Transverse colon (tissue), 4 donors: ENCODE data around the gene UBQLNL. TPM values are rescaled to one million over a fixed set of nuclear protein-coding genes. Genes with fewer than 3 reads are reported as not detected.

Source experiments
- DNase-seq: peaks from one replicate; pipeline ENCODE4 v3.0.0-alpha.2; 2019
- H3K27ac ChIP-seq, 4 donors: fragments of 200-600 bp; sonication (generic); 2 replicates each; pipeline ENCODE4 v1.5.1; 2016 to 2018; ENCODE audit warnings: inconsistent platforms in 4 of 4
- H3K27me3 ChIP-seq: fragments of 200-600 bp; sonication (generic); 2 replicates; pipeline ENCODE4 v1.5.1; 2017; ENCODE audit warnings: inconsistent platforms
- H3K36me3 ChIP-seq, 4 donors: fragments of 200-600 bp; sonication (generic); 2 replicates each; pipeline ENCODE4 v1.5.1; 2017 to 2019; ENCODE audit warnings: inconsistent platforms in 4 of 4
- H3K4me1 ChIP-seq, 4 donors: fragments of 200-600 bp; sonication (generic); 2 replicates each; pipeline ENCODE4 v1.5.1; 2017 to 2020; ENCODE audit warnings: inconsistent platforms in 4 of 4
- H3K4me3 ChIP-seq, 4 donors: fragments of 200-600 bp; sonication (generic); 1 replicate in 1 of 4; 2 replicates in 3 of 4; pipeline versions ENCODE4 v1.5.1 to v1.6.1; 2017 to 2019; ENCODE audit warnings: inconsistent platforms in 4 of 4
- H3K9me3 ChIP-seq, 2 donors: fragments of 200-600 bp; sonication (generic); 2 replicates each; pipeline ENCODE4 v1.5.1; 2017 to 2019; ENCODE audit warnings: inconsistent platforms in 2 of 2
- CTCF ChIP-seq, 5 experiments: fragments of 200-600 bp in 3 of 5; fragments of 450-650 bp in 2 of 5; sonication (generic) in 3 of 5; IDR thresholded peaks; 1 replicate in 2 of 5; 2 replicates in 3 of 5; pipeline ENCODE4 v1.5.1; 2016 to 2017; ENCODE audit warnings: antibody characterized with exemption in 5 of 5, inconsistent platforms in 3 of 5, mild to moderate bottlenecking in 2 of 5, moderate library complexity in 1 of 5
- EP300 ChIP-seq: sonication (generic); formaldehyde crosslinking; IDR thresholded peaks from one replicate; pipeline ENCODE4 v1.6.1; 2017; ENCODE audit warnings: antibody characterized with exemption, low read depth
- POLR2A ChIP-seq: fragments of 450-650 bp; IDR thresholded peaks from one replicate; pipeline ENCODE4 v1.6.1; 2016; ENCODE audit warnings: antibody characterized with exemption, mild to moderate bottlenecking, moderate library complexity
- POLR2AphosphoS5 ChIP-seq, 3 donors: sonication (generic); formaldehyde crosslinking; IDR thresholded peaks; one replicate each; pipeline ENCODE4 v1.6.1; 2016; ENCODE audit warnings: antibody characterized with exemption in 3 of 3
- WGBS, 2 donors: methylation state at CpG; one replicate each; pipeline ENCODE4 v1.1.5; 2018; ENCODE audit warnings: low coverage in 1 of 2; 5-methylcytosine and 5-hydroxymethylcytosine counted together
- in situ Hi-C, 4 donors: fragments of 200-750 bp; cut with MboI; loops; one replicate each; pipeline versions ENCODE4 v1.15.0 to v1.15.1; 2017; ENCODE audit warnings: low sequenced_read_pairs in 3 of 4, low pct_ligation_motif_present in 1 of 4, low pct_unique_long_range_greater_than_20kb in 1 of 4
- intact Hi-C: fragments of 100-400 bp; cut with DNase I; formaldehyde crosslinking; loops from one replicate; pipeline ENCODE4 v1.15.1; 2023; ENCODE audit warnings: low total_unique reads
- total RNA-seq, 4 donors: library from RNA; depleted of rRNA; stranded (reverse); fragments of >200 nt; gene quantifications; one replicate each; pipeline ENCODE4 v1.1.0, GENCODE V29; 2016

Gene UBQLNL
- total RNA-seq, 4 donors from 2014 or later, result 0.41 to 1.8 (median 0.48) TPM; not detected in 1

DNA sequence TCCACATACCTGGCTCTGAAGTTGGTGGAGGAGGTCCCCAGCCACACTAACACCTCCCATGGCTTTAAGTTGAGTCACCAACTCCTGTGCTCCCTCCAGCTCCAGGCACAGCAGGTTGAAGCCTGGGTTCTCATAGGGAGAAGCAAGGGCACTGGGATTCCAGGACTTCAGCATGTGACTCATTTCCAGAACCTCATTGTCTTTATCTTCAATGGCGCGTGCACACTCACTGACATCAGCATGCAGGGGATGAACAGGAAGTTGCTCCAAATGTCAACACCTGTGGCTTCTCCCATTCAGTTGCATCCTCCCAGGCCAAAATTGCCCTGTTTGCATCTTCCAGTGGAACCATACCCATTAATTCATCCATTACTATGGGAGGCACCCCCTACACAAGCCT lies 5.8 kb upstream of the UBQLNL start:
- TF ChIP-seq POLR2AphosphoS5 (IDR thresholded peaks at IDR 0.05) (no peak), EP300 (no peak), POLR2A (no peak)
- no peak for DNase-seq
- WGBS, 2 donors, result 96 to 100% methylated on average over 2 of the region's 2 CpGs
- in situ Hi-C loops, result no loop called here
- Histone ChIP-seq H3K4me1 (no peaks in the 10 kb centered on the region), H3K4me3 (no peak overlapping the region), H3K36me3 (no peaks in the 10 kb centered on the region), H3K27ac (no peak overlapping the region), H3K27me3 (no peaks in the 10 kb centered on the region), H3K9me3 (no peaks in the 10 kb centered on the region)
- intact Hi-C loops, result no loop called here

GRCh38 chr11:5521540-5521939 lies 5.0 kb upstream of the UBQLNL start:
- DNase-seq, result no peak
- TF ChIP-seq POLR2A, result no peak
- no peak for TF ChIP-seq EP300
- no peaks in the 10 kb centered on the region for H3K27me3 ChIP-seq
- WGBS, 2 donors, result 86 to 95% methylated on average over 3 to 4 of the region's 4 CpGs
- H3K4me3 ChIP-seq, result no peak overlapping the region
- no peaks in the 10 kb centered on the region for H3K36me3 ChIP-seq
- in situ Hi-C loops, result no loop called here
- intact Hi-C loops, result no loop called here
- no peaks in the 10 kb centered on the region for H3K4me1 ChIP-seq
- no peak overlapping the region for H3K27ac ChIP-seq
- H3K9me3 ChIP-seq, result no peaks in the 10 kb centered on the region

- no peak overlapping the region for H3K4me3 ChIP-seq
- H3K9me3 ChIP-seq, result no peaks in the 10 kb centered on the region
- H3K27ac ChIP-seq, result no peak overlapping the region
- DNase-seq, result no peak
- intact Hi-C loops, result no loop called here
- in situ Hi-C loops, result no loop called here
- H3K4me1 ChIP-seq, result no peaks in the 10 kb centered on the region
- TF ChIP-seq EP300 (no peak), POLR2AphosphoS5 (IDR thresholded peaks at IDR 0.05) (no peak), POLR2A (no peak), CTCF (IDR thresholded peaks at IDR 0.05) (no peak)
- H3K36me3 ChIP-seq, result no peaks in the 10 kb centered on the region
- H3K27me3 ChIP-seq, result no peaks in the 10 kb centered on the region
Measured at GRCh38 chr11:5514841-5515240, 1.7 kb downstream of the UBQLNL start.

- H3K4me3 ChIP-seq, result no peak within 1 kb of the TSS
- H3K4me1 ChIP-seq, result no peaks in the 10 kb centered on the region
- intact Hi-C loops (no loop called here), in situ Hi-C loops (no loop called here)
- H3K27me3 ChIP-seq, result no peaks in the 10 kb centered on the region
- TF ChIP-seq EP300 (no peak), POLR2AphosphoS5 (IDR thresholded peaks at IDR 0.05) (no peak), POLR2A (no peak), CTCF (IDR thresholded peaks at IDR 0.05) (no peak)
- 35 to 86% methylated on average over 2 to 4 of the region's 4 CpGs for WGBS, 2 donors
- no peak for DNase-seq
- H3K27ac ChIP-seq, result no peak within 1 kb of the TSS
- no peaks in the 10 kb centered on the region for H3K9me3 ChIP-seq
- H3K36me3 ChIP-seq, result no peaks in the 10 kb centered on the region
Measured at GRCh38 chr11:5509803-5510202, 6.7 kb downstream of the UBQLNL start, which contains the start of gene UBQLN3. Gene UBQLN3, minus strand, starts transcription at chr11:5509957. Its CDS starts 399 bp downstream, at chr11:5509558.

GRCh38 chr11:5508605-5509004 lies 7.9 kb downstream of the UBQLNL start:
- in situ Hi-C loops, result no loop called here
- 92% methylated on average over 8 of the region's 8 CpGs; no CpG with 5 or more reads in 1 of the 2 donors for WGBS, 2 donors
- TF ChIP-seq POLR2A, result no peak
- no peak for TF ChIP-seq EP300
- TF ChIP-seq POLR2AphosphoS5 (IDR thresholded peaks at IDR 0.05), result no peak
- TF ChIP-seq CTCF (IDR thresholded peaks at IDR 0.05), result no peak
- no peak overlapping the region for H3K27ac ChIP-seq
- no peak for DNase-seq
- intact Hi-C loops, result no loop called here
- no peaks in the 10 kb centered on the region for H3K9me3 ChIP-seq
- no peak overlapping the region for H3K4me3 ChIP-seq
- H3K36me3 ChIP-seq, result no peaks in the 10 kb centered on the region
- no peaks in the 10 kb centered on the region for H3K4me1 ChIP-seq
- no peaks in the 10 kb centered on the region for H3K27me3 ChIP-seq
